Heart left ventricle (tissue), 16 donors: ENCODE measurements around the gene ATP6V1G2. TPM values are rescaled to one million over a fixed set of nuclear protein-coding genes. Genes with fewer than 3 reads are reported as not detected.

Experiments
- ATAC-seq, 4 donors: fragments of 200-7000 bp; cut with Tn5 transposase; one replicate each; pipeline ENCODE4 v1.9.1; 2020 to 2022; ENCODE audit warnings: moderate library complexity in 4 of 4, mild to moderate bottlenecking in 3 of 4, moderate number of reproducible peaks in 1 of 4
- DNase-seq, 5 donors: peaks; one replicate each; pipeline ENCODE4 v3.0.0-alpha.2; 2020
- H3K27ac ChIP-seq, 12 donors: fragments of 200-600 bp; sonication (generic) in 4 of 12; one replicate each; pipeline versions ENCODE4 v1.5.0 to v1.8.0; 2016 to 2022; ENCODE audit warnings: mild to moderate bottlenecking in 2 of 12
- H3K27me3 ChIP-seq, 9 donors: fragments of 200-600 bp; sonication (generic) in 2 of 9; one replicate each; pipeline versions ENCODE4 v1.5.1 to v1.8.0; 2016 to 2022; ENCODE audit warnings: mild to moderate bottlenecking in 3 of 9
- H3K36me3 ChIP-seq, 9 donors: fragments of 200-600 bp; sonication (generic) in 2 of 9; one replicate each; pipeline versions ENCODE4 v1.5.0 to v1.8.0; 2018 to 2022; ENCODE audit warnings: mild to moderate bottlenecking in 2 of 9
- H3K4me1 ChIP-seq, 12 donors: fragments of 200-600 bp; sonication (generic) in 4 of 12; one replicate each; pipeline versions ENCODE4 v1.5.0 to v1.8.0; 2016 to 2022; ENCODE audit warnings: mild to moderate bottlenecking in 3 of 12
- H3K4me3 ChIP-seq, 12 donors: fragments of 200-600 bp; sonication (generic) in 4 of 12; one replicate each; pipeline versions ENCODE4 v1.5.0 to v1.8.0; 2017 to 2022; ENCODE audit warnings: mild to moderate bottlenecking in 9 of 12, moderate library complexity in 4 of 12
- H3K9me3 ChIP-seq, 12 donors: fragments of 200-600 bp; sonication (generic) in 4 of 12; one replicate each; pipeline versions ENCODE4 v1.5.0 to v1.8.0; 2016 to 2022; ENCODE audit warnings: mild to moderate bottlenecking in 1 of 12
- CTCF ChIP-seq, 12 donors: fragments of 200-600 bp; sonication (generic) in 4 of 12; IDR thresholded peaks; one replicate each; pipeline versions ENCODE4 v1.5.0 to v1.8.0; 2018 to 2022; ENCODE audit warnings: antibody characterized with exemption in 12 of 12, mild to moderate bottlenecking in 5 of 12
- POLR2A ChIP-seq, 2 donors: fragments of 450-650 bp; IDR thresholded peaks; one replicate each; pipeline ENCODE4 v1.6.1; 2017; ENCODE audit warnings: antibody characterized with exemption in 2 of 2, mild to moderate bottlenecking in 2 of 2, moderate library complexity in 2 of 2
- WGBS, 4 donors: extraction: QIAGEN DNeasy Blood & Tissue Kit in 2 of 4; methylation state at CpG; one replicate each; pipeline versions ENCODE4 v1.1.5 to v1.1.7; 2013 to 2018; 5-methylcytosine and 5-hydroxymethylcytosine counted together
- intact Hi-C, 10 donors: fragments of 100-400 bp; cut with DNase I; formaldehyde crosslinking; loops; one replicate each; pipeline versions ENCODE4 v1.11.1 to v1.14.2; 2022
- polyA plus RNA-seq, 2 donors: library from polyadenylated mRNA; stranded (reverse); fragments of 200-250 nt; gene quantifications; one replicate each; pipeline ENCODE4 v1.2.3, GENCODE V29; 2013
- total RNA-seq, 9 donors: library from RNA; depleted of rRNA in 2 of 9; stranded (reverse); fragments of >200 nt in 2 of 9; fragmentation: NEBNext Ultra II Directional in 3 of 9; extraction: Animal tissue kit (Norgen Biotek cat#: 25700) in 3 of 9; gene quantifications; one replicate each; pipeline versions ENCODE4 v1.1.0 to v1.2.4, GENCODE V29; 2016 to 2023
- donor health status: ischemic (EF 13 %, LVEDD 7.1; RV severe dilation, severe dysfunction).
- donor health status: healthy with polysubstance abuse.
- donor health status: DM: no; HTN: yes; CAD: no.
- donor health status: DM: no; HTN: no; CAD: no.
- donor health status: ischemic (EF 25% LVEDD 6.9; RV normal size, moderate dysfunction).
- donor health status: ischemic (EF 25% LVEDD 5.7; RV mildly dilated, moderate dysfunction).
- donor health status: healthy.
- donor health status: DM: yes; HTN: yes; CAD: no.
- donor health status: ischemic (EF 35%, LVEDD 5.7; RV mildly dilated, moderate dysfunction).
- donor health status: nonischemic (EF 11% LVEDD 7.7; RV severe dilation, severe dysfunction).
- donor health status: DM: yes; HTN: yes; CAD: no.
- donor health status: PGD.
- donor health status: ischemic (EF 29% LVEDD 5.4; RV normal size, mild dysfunction).
- donor health status: nonischemic (EF 23%, LVEDD 6.1; RV moderate dilation, normal function).

Gene ATP6V1G2
- total and polyA plus RNA-seq, 11 donors = 1.1 to 3.5 (median 1.4) TPM

DNA sequence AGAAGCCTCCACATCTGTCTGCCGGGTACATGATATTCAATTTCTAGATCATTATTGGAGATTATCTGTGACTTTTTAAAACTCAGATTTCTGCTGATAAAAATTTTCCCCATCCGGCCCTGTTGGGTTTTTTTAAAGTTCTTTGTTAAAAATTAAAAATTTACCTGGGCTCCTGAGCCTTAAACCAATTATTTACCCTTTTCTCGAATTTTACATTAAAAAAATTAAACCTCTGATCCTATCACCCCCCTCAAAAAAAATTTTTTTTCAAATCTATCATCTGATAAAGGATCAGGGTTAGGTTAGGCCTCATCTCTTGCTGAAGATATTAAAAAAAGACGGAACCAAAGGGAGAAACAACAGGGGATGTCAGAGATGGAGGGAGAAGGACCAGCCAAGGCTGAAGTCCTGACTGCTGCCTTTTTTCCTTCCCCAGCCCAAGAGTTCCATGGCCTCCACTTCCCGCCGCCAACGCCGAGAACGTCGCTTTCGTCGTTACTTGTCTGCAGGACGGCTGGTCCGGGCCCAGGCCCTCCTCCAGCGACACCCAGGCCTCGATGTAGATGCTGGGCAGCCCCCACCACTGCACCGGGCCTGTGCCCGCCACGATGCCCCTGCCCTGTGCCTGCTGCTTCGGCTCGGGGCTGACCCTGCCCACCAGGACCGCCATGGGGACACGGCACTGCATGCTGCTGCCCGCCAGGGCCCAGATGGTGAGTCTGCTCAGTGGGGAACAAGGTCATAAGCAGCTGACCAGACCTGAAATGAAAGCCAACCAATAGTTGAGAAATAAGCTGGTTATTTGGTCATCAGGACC lies 1.5 kb upstream of the ATP6V1G2 start:
- Histone ChIP-seq H3K36me3 (peaks cover 0 to 36% (median 24%) of the 10 kb centered on the region in 9 donors), H3K9me3 (no peaks in the 10 kb centered on the region), H3K4me1 (peaks cover 0 to 32% (median 18%) of the 10 kb centered on the region in 12 donors), H3K27ac (peak overlapping the region; percentile 63 to 95 (median 89)), H3K27me3 (no peaks in the 10 kb centered on the region), H3K4me3 (peak overlapping the region; percentile 4 to 64 (median 56))
- 71 to 77% (median 73%) methylated on average over 21 to 24 of the region's 24 CpGs for WGBS, 4 donors
- intact Hi-C loops = loop anchor here (1.0 to 10.0 kb wide), 9 partner anchors 33 to 407 kb away; partner anchors contain the start of genes LTB (in 7 of the 10), NELFE (in 3 of the 10), SKIC2 (in 3 of the 10) and APOM (in 1 of the 10)
- TF ChIP-seq CTCF (IDR thresholded peaks at IDR 0.05) (no peak), POLR2A (IDR thresholded peaks at IDR 0.05) (no peak)
- DNase-seq (no peak), ATAC-seq (no peak)

GRCh38 chr6:31546958-31547726 lies 734 bp upstream of the ATP6V1G2 start, which contains the start of gene NFKBIL1:
Gene NFKBIL1 (plus strand): TSS chr6:31547608. CDS start chr6:31547695, 87 bp downstream.
- Histone ChIP-seq H3K27me3 (no peaks in the 10 kb centered on the region), H3K36me3 (peaks cover 0 to 33% (median 24%) of the 10 kb centered on the region in 9 donors), H3K27ac (peak within 1 kb of the TSS; percentile 63 to 95 (median 89)), H3K4me1 (peaks cover 0 to 37% (median 22%) of the 10 kb centered on the region in 12 donors), H3K9me3 (no peaks in the 10 kb centered on the region), H3K4me3 (peak within 1 kb of the TSS; percentile 4 to 64 (median 56))
- peak; percentile 96 to 98 (median 97) for ATAC-seq
- intact Hi-C loops = loop anchor here (1.0 to 10.0 kb wide), 9 partner anchors 34 to 408 kb away; partner anchors contain the start of genes LTB (in 7 of the 10), NELFE (in 3 of the 10), SKIC2 (in 3 of the 10) and APOM (in 1 of the 10)
- TF ChIP-seq POLR2A (IDR thresholded peaks at IDR 0.05) (peak in 1 of 2 donors; percentile 62), CTCF (IDR thresholded peaks at IDR 0.05) (peak in 2 of 12 donors; percentile 1 to 21)
- peak; percentile 94 to 98 (median 98) for DNase-seq
- WGBS, 4 donors = 0 to 1% (median 0%) methylated on average over 25 of the region's 25 CpGs

- ATAC-seq (no peak), DNase-seq (no peak)
- no peaks in the 10 kb centered on the region for H3K9me3 ChIP-seq
- no peaks in the 10 kb centered on the region for H3K27me3 ChIP-seq
- intact Hi-C loops = loop anchor here in 9 of 10 donors (2.0 to 10.0 kb wide), 6 partner anchors 37 to 410 kb away; partner anchors contain the start of genes LTB (in 7 of the 9), NELFE (in 3 of the 9), SKIC2 (in 3 of the 9) and APOM (in 1 of the 9)
- WGBS, 4 donors = 80 to 84% (median 82%) methylated on average over 7 of the region's 7 CpGs
- H3K27ac ChIP-seq = no peak overlapping the region
- H3K36me3 ChIP-seq = peaks cover 0 to 21% (median 18%) of the 10 kb centered on the region in 9 donors
- H3K4me1 ChIP-seq = peaks cover 3 to 43% (median 26%) of the 10 kb centered on the region in 12 donors
- H3K4me3 ChIP-seq = no peak overlapping the region
- no peak for TF ChIP-seq CTCF (IDR thresholded peaks at IDR 0.05)
These were observed 1.1 kb downstream of the ATP6V1G2 start for GRCh38 chr6:31545291-31545690.
